Measurements from ENCODE around the gene PPP2R2D.
"Not testable (repeated sequence)": the region's sequence is repeated elsewhere in the genome, so short reads cannot be mapped to it uniquely, and the experiment has no call there.

PPP2R2D gene

GRCh38 chr10:131979336-131979735 is 78.5 kb downstream of the PPP2R2D start:
- DNase-seq, result no peak

GRCh38 chr10:131979821-131980270 is 79.0 kb downstream of the PPP2R2D start:
- no peak for DNase-seq

- no peak for DNase-seq
These were observed 79.5 kb downstream of the PPP2R2D start for GRCh38 chr10:131980321-131980720.

DNA sequence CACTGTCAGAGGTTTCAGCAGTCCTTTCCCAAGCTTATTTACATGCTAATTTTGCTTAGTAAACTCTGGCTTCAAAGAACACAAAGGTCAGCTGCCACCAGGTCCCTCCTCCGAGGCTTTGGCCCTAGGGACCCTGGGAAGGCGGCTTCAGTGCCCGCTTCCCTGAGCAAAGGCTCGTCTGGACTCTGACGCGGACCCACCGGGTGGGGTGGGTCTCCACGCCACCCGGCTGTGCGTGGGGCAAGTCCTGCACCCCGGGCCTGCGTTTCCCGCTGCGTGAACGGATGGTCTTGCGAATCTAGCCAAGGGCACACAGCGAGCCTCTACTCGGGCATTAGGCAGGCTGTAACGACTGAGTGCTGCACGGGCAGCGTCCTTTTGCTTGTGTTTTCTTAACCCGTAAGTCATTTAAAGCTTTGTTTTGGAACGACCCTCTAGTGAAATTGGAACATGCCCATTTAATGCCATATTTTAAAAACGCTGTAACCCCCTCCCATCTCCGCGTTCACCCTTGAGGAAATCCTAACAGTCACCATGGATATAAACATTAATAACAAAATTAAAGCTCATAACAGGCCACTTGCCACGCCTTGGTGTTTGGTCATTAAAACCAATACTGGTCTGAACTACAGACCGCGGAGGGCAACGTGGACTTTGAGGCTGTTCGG is 80.1 kb downstream of the PPP2R2D start:
- no peak for DNase-seq

- peak; percentile 48 to 76 for DNase-seq
These were observed 80.8 kb downstream of the PPP2R2D start, which contains the start of gene BNIP3 for GRCh38 chr10:131981429-131982184. TSS of gene BNIP3 (minus strand) at chr10:131981923. CDS start at chr10:131981806, 117 bp downstream.

- no peak for DNase-seq
These were observed 81.5 kb downstream of the PPP2R2D start for GRCh38 chr10:131982185-131982756.

DNA sequence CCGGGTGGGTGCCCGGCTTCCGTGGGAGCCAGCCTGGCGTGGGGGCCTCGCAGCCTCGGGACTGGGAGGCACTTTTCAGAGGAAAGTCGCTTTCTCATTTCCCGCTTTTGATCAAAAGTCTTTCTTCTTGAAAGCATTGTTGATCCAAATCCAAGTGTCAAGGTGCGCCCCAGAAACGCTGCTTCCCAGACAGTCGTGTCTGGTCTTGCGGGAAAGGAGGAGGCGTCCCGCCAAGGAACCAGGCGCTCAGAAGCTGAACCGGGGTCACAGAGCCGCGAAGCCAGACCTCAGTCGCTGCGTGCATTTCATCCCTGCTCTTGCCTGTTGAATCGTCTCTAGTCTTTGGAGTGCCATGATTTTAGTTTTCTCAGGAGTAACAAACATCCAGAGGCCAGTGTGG is 82.0 kb downstream of the PPP2R2D start:
- DNase-seq, result no peak

DNA sequence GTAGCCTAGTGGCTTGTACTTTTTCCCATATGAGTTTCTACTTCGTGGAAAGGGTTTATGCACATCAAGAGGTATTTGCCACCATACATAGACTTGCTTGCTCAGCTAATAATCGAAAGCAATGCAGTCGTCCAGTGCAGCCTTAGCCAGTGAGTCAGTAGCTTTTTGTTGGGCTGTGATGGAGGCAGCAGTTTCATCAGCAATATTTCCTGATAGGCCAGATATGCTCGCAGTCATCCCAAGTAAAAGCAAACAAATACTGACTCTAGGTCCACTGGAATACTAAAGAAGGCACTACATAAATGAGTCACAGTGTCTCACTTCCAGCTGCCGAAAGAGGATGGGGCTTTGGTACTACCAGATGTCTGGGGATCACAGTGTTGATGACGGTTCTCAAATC is 83.0 kb downstream of the PPP2R2D start:
- DNase-seq, result no peak

DNA sequence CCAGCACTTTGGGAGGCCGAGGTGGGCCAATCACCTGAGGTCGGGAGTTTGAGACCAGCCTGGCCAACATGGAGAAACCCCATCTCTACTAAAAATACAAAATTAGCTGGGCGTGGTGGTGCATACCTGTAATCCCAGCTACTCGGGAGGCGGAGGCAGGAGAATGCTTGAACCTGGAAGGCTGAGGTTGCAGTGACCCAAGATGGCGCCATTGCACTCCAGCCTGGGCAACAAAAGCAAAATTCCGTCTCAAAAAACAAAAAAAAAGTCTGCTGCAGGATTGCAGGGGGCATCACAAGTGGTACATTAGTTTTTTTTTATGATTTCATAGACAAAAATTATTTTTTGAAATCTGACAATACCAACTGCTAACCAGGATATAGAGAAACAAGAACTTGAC is 86.0 kb downstream of the PPP2R2D start:
- not testable (repeated sequence) for DNase-seq

GRCh38 chr10:131987301-131987700 is 86.5 kb downstream of the PPP2R2D start:
- not testable (repeated sequence) for DNase-seq

- DNase-seq, result not testable (repeated sequence)
These were observed 87.0 kb downstream of the PPP2R2D start for GRCh38 chr10:131987786-131988185.

DNA sequence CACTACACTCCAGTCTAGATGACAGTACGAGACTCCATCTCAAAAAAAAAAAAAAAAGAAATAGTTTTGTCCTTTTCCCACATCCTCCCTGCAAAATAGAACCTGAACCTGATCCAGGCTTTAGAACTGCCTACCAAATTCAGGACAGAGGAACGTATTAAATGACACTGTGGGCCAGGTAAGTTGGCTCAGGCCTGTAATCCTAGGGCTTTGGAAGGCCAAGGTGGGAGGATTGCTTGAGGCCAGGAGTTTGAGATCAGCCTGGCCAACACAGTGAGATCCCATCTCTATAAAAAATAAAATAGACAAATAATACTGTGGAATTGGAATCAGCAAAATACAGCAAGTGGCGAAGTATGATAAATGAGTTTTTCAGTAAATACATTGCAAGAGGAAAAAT is 90.9 kb downstream of the PPP2R2D start:
- DNase-seq, result no peak

GRCh38 chr10:131993275-131993674 is 92.5 kb downstream of the PPP2R2D start:
- no peak for DNase-seq

DNA sequence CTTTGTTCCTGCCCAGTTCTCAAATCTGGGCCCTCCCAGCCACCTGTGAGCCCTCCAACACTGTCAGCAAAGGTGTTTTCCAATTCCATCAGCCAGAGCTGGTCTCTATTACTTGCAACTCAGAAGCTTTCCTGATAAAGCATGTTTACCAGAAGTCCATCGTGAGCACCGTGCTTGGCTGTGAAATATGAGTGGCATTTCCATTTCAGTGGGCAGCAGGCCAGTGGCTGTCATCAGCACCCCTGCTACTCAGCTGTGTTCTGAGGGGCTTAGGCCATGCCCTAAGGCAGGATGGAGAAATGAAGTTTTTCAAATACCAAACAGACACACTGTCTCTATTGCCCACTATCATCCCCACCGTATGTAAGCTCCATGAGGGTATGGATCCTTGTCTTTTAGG is 93.6 kb downstream of the PPP2R2D start:
- no peak for DNase-seq

GRCh38 chr10:131996466-131997365 is 95.9 kb downstream of the PPP2R2D start:
- DNase-seq, result no peak

GRCh38 chr10:131997366-131998049 is 96.7 kb downstream of the PPP2R2D start:
- DNase-seq, result no peak

DNA sequence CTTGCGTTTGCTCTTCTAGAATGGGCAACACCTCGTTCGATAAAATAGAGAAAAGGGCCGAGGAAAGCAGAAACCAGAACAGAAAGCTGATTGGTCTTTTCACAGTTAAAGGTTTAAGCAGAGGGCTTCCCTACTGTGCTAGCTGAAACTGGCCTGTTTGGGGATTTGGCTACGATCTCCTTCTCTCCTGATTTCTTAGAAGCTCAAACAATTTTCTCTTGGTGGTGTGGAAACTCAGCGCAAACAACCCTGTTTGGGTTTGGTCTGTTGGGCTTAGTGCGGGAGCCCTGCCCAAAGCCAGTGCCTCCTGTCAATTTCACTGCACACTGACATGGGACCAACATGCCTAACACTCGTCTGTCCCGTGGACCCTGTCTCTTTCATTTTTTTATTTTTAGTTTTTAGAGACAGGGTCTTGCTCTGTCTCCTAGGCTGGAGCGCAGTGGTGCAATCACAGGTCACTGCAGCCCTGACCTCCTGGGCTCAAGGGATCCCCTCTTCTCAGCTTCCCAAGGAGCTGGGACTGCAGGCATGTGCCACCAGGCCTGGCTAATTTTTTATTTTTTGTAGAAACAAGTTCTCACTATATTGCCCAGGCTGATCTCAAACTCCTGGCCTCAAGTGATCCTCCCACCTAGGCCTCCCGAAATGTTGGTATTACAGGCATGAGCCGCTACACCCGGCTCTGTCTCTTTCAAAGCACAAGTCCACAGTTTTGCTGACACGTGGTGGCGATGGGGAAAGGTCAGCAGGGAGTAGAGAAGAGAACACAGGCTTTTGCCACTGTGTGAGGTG is 97.4 kb downstream of the PPP2R2D start:
- DNase-seq, result no peak

DNA sequence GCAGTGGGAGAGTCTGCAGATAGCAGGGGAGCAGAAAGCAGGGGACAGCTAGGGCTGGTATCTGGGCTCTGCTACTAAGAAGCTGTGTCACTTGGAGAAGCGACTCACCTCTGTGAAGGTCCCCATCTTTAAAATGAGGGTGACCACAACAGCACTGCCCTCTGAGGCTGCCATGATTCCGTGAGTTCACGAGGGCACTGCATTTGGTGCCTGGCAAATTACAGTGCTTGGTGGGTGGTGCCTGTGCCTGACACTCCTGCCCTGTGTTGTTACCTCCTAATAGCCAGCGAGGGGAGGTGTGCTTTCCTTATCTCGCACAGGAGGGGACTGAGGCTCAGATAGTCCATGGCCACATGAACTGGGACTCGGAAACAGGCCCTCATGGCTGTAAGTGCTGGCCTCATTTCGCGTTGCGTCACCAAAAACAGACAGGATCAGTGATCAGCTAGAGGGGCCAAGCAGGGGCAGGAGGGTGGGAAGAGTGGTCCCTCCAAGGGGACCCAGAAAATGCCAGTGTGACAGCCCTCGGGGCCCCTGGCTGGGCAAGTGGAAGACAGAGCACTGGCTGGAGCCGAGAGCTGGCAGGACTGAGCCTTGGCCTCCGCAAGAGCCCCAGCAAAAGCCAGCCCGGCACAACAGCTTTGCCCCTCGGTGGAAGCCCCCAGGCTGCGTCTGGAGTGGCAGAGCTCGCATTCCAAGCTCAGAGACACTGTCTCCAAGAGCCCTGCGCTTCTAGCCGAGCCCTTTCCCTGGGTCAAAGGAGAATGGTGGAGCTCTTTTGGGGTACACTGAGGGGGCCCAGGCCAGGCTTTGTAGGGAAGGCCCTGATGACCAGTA is 98.3 kb downstream of the PPP2R2D start:
- no peak for DNase-seq

DNA sequence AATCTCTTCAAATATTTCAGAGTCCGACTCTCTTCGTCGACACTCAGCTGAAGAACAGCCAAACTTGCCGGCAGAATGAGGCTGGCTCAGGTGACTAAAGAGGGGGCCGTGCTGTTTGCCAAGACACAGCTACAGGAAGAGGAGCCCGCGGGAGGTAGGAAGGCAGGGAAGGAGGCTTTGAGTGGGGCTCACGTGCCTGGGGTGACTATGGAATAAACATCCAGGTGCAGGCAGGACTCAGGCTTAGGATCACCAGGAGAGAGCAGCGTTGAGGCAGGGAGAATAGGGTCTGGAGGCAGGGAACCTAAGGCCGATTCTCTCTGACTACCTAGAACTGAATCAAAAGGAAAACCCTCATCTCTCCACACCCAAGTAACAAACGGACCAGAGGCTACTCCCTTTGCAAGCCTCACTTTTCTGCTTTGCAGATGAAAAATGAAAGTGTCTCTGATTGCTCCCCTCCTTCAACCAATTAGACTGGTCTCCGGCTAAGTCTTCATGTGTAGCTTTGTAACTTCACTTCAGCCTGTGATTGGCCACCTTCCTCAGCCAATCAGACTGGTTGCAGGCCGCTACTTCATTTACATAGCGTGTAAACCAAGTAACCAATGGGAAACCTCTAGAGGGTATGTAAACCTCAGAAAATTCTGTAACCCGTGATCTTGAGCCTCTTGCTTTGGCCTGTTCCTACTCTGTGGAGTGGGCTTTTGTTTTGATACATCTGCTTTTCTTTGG is 100.6 kb downstream of the PPP2R2D start:
- DNase-seq, result peak; percentile 14 to 28

- DNase-seq, result no peak
These were observed 101.2 kb downstream of the PPP2R2D start for GRCh38 chr10:132002004-132002403.
